Subcutaneous abdominal adipose tissue (tissue), 5 donors: Measurements from ENCODE around the gene RAE1.

ENCODE experiments used
- H3K27ac ChIP-seq: one replicate; pipeline ENCODE4 v1.7.0; 2013; ENCODE audit warnings: low read depth, mild to moderate bottlenecking, inconsistent platforms, low read length, moderate library complexity
- H3K27me3 ChIP-seq, 5 donors: one replicate each; pipeline ENCODE4 v1.7.0; 2013; ENCODE audit warnings: low read length in 5 of 5, inconsistent platforms in 1 of 5; ENCODE audit not compliant: control insufficient read depth in 5 of 5, insufficient read depth in 4 of 5
- H3K36me3 ChIP-seq, 5 donors: one replicate each; pipeline ENCODE4 v1.7.0; 2013; ENCODE audit warnings: low read length in 5 of 5; ENCODE audit not compliant: control insufficient read depth in 5 of 5, insufficient read depth in 5 of 5
- H3K4me1 ChIP-seq, 5 donors: one replicate each; pipeline ENCODE4 v1.7.0; 2013; ENCODE audit warnings: low read length in 5 of 5, mild to moderate bottlenecking in 3 of 5, moderate library complexity in 1 of 5; ENCODE audit not compliant: control insufficient read depth in 5 of 5, insufficient read depth in 5 of 5
- H3K4me3 ChIP-seq, 5 donors: one replicate each; pipeline ENCODE4 v1.7.0; 2013; ENCODE audit warnings: low read length in 5 of 5, low read depth in 1 of 5
- H3K9ac ChIP-seq, 5 donors: one replicate each; pipeline ENCODE4 v1.7.0; 2013; ENCODE audit warnings: low read length in 5 of 5, mild to moderate bottlenecking in 4 of 5, moderate library complexity in 3 of 5
- H3K9me3 ChIP-seq, 5 donors: one replicate each; pipeline ENCODE4 v1.7.0; 2013; ENCODE audit warnings: low read length in 5 of 5; ENCODE audit not compliant: control insufficient read depth in 5 of 5
- donor health status: healthy.
- donor health status: healthy.
- donor health status: healthy.
- donor health status: healthy.
- donor health status: healthy.

RAE1 gene

DNA sequence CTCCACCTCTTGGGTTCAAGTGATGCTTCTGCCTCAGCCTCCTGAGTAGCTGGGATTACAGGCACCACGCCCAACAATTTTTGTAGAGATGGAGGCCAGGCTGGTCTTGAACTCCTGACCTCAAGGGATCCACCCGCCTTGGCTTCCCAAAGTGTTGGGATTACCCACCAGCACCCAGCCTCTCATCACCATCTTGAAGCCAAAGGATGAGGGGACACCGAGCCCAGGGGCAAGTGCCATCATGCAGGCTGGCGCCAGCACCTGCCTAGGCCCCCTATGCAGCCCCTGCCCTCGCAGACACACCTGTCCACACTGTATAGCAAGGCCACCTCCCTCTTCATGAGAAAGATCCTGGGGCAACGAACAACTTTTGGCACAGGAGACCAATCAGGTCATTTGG lies 34.9 kb downstream of the RAE1 start:
- H3K36me3 ChIP-seq: peaks cover 0 to 7% (median under 1%) of the 10 kb centered on the region in 5 donors
- H3K4me1 ChIP-seq: peaks cover 0 to 40% (median 28%) of the 10 kb centered on the region in 5 donors
- H3K27me3 ChIP-seq: no peaks in the 10 kb centered on the region
- H3K9ac ChIP-seq: no peak overlapping the region
- peaks cover 0 to 7% (median 0%) of the 10 kb centered on the region in 5 donors for H3K9me3 ChIP-seq
- H3K27ac ChIP-seq: no peak overlapping the region
- no peak overlapping the region for H3K4me3 ChIP-seq

- no peak overlapping the region for H3K4me3 ChIP-seq
- peaks cover 0 to 7% (median 0%) of the 10 kb centered on the region in 5 donors for H3K36me3 ChIP-seq
- peaks cover 0 to 41% (median 29%) of the 10 kb centered on the region in 5 donors for H3K4me1 ChIP-seq
- H3K9me3 ChIP-seq: peaks cover 0 to 7% (median 0%) of the 10 kb centered on the region in 5 donors
- H3K27me3 ChIP-seq: no peaks in the 10 kb centered on the region
- H3K9ac ChIP-seq: no peak overlapping the region
- no peak overlapping the region for H3K27ac ChIP-seq
Measured at GRCh38 chr20:57386762-57387161, 35.7 kb downstream of the RAE1 start.

DNA sequence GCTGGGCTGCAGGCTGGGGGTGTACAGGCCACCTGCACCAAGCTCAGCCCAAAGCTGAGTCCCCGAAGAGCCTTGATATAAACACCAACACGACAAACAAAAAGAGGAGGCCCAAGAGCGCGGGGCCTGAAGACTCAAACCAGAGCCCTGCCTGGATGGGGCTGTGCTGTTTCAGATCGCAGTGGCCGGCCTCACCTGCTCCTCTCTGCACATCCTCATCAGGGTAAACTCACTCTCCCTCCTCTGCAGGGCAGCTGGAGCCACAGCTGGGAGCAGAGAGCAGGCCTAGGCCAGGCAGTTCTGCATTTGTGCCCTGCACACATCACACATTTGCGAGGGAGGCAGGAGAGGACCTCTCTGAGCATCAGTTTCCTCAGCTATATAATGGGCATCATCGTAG lies 36.4 kb downstream of the RAE1 start:
- Histone ChIP-seq H3K27ac (no peak overlapping the region), H3K9me3 (peaks cover 0 to 7% (median 0%) of the 10 kb centered on the region in 5 donors), H3K36me3 (peaks cover 0 to 7% (median 0%) of the 10 kb centered on the region in 5 donors), H3K27me3 (no peaks in the 10 kb centered on the region), H3K4me3 (no peak overlapping the region), H3K4me1 (peaks cover 0 to 47% (median 34%) of the 10 kb centered on the region in 5 donors), H3K9ac (no peak overlapping the region)

DNA sequence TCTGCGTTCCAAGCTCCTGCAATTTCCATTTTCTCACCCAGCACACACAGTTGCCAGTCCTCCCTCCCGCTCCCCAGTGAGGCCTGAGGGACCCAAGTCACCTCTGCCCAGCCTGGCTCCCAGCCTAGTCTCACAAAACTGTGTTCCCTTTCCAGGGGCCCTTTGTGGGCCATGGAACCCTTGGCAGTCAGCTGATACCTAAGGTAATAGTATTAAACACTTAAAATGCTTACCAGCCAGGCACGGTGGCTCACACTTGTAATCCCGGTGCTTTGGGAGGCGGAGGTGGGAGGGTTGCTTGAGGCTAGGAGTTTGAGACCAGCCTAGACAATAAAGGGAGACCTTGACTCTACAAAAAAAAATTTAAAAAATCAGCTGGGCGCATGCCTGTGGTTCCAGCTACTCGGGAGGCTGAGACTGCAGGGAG lies 36.9 kb downstream of the RAE1 start:
- Histone ChIP-seq H3K9me3 (peaks cover 0 to 7% (median 0%) of the 10 kb centered on the region in 5 donors), H3K27me3 (no peaks in the 10 kb centered on the region), H3K4me3 (no peak overlapping the region), H3K36me3 (peaks cover 0 to 7% (median 0%) of the 10 kb centered on the region in 5 donors), H3K27ac (no peak overlapping the region), H3K9ac (peak overlapping the region in 1 of 5 donors; percentile 16), H3K4me1 (peaks cover 0 to 52% (median 39%) of the 10 kb centered on the region in 5 donors)

- Histone ChIP-seq H3K4me3 (peak overlapping the region in 4 of 5 donors; percentile 29 to 57 (median 52)), H3K27me3 (no peaks in the 10 kb centered on the region), H3K27ac (peak overlapping the region; percentile 37), H3K36me3 (peaks cover 0 to 10% (median 7%) of the 10 kb centered on the region in 5 donors), H3K9ac (peak overlapping the region in 3 of 5 donors; percentile 64 to 68 (median 64)), H3K4me1 (peaks cover 2 to 63% (median 43%) of the 10 kb centered on the region in 5 donors), H3K9me3 (peaks cover 0 to 7% (median 0%) of the 10 kb centered on the region in 5 donors)
Measured at GRCh38 chr20:57388953-57389694, 38.1 kb downstream of the RAE1 start.

- H3K27me3 ChIP-seq: no peaks in the 10 kb centered on the region
- H3K4me1 ChIP-seq: peaks cover 3 to 71% (median 44%) of the 10 kb centered on the region in 5 donors
- H3K4me3 ChIP-seq: peak overlapping the region in 4 of 5 donors; percentile 29 to 57 (median 52)
- H3K9me3 ChIP-seq: peaks cover 0 to 7% (median 0%) of the 10 kb centered on the region in 5 donors
- H3K36me3 ChIP-seq: peaks cover 0 to 16% (median 5%) of the 10 kb centered on the region in 5 donors
- peak overlapping the region in 3 of 5 donors; percentile 64 to 68 (median 64) for H3K9ac ChIP-seq
- no peak overlapping the region for H3K27ac ChIP-seq
Measured at GRCh38 chr20:57389695-57390603, 38.9 kb downstream of the RAE1 start.

- Histone ChIP-seq H3K27me3 (no peaks in the 10 kb centered on the region), H3K4me3 (peak within 1 kb of the TSS; percentile 71 to 79 (median 74)), H3K4me1 (peaks cover 4 to 73% (median 48%) of the 10 kb centered on the region in 5 donors), H3K36me3 (peaks cover 0 to 18% (median 5%) of the 10 kb centered on the region in 5 donors), H3K27ac (no peak within 1 kb of the TSS), H3K9ac (peak within 1 kb of the TSS in 4 of 5 donors; percentile 26 to 74 (median 51)), H3K9me3 (peaks cover 0 to 7% (median 0%) of the 10 kb centered on the region in 5 donors)
Measured at GRCh38 chr20:57390604-57391438, 39.8 kb downstream of the RAE1 start, which contains the start of gene RBM38. Gene RBM38 (plus strand): TSS chr20:57391396. CDS start chr20:57391582, 186 bp downstream.

DNA sequence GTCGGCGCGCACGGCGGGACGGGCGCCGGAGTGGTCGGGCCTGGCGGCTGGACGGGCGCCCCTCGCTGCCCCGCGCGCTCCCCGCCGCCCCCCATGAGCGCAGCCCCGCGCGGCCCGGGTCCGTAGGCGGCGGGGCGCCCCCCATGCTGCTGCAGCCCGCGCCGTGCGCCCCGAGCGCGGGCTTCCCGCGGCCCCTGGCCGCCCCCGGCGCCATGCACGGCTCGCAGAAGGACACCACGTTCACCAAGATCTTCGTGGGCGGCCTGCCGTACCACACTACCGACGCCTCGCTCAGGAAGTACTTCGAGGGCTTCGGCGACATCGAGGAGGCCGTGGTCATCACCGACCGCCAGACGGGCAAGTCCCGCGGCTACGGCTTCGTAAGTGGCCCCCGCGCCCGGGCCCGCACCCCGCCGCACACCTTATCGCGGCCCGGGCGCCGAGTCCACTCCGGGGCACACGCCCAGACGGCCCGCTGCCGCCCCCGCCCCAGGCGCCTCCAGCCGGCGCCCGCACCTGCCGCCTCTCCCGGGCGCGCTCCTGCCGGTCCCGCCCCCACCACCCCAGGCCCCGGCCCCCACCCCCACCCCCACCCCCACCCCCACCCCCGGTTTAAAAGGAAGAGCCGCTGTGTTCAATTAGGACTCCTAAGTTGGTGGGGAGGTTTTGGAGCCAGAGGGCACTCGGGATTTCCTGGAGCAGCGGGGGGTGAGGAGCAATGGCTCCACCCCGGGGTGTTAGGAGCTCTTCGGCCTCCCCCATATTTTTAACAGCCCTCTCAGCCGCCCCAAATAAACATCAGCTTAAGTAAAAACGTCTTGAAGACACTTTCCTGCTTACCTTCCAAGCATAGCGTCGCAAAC lies 40.6 kb downstream of the RAE1 start:
- Histone ChIP-seq H3K9me3 (peaks cover 0 to 1% (median 0%) of the 10 kb centered on the region in 5 donors), H3K27me3 (no peaks in the 10 kb centered on the region), H3K36me3 (peaks cover 0 to 21% (median 6%) of the 10 kb centered on the region in 5 donors), H3K4me3 (peak overlapping the region; percentile 71 to 79 (median 74)), H3K27ac (no peak overlapping the region), H3K9ac (peak overlapping the region in 4 of 5 donors; percentile 26 to 74 (median 51)), H3K4me1 (peaks cover 8 to 80% (median 55%) of the 10 kb centered on the region in 5 donors)
